K562 (cell line): ENCODE measurements around the gene NKX6-2. TPM values are rescaled to one million over a fixed set of nuclear protein-coding genes. Genes with fewer than 3 reads are reported as not detected.

Experiments used
- ATAC-seq: fragments of 200-7000 bp; cut with Tn5 transposase; 3 replicates; pipeline ENCODE4 v1.9.1; 2020; ENCODE audit warnings: moderate library complexity
- BruUV-seq: library from RNA; stranded (reverse); fragments of 400-500 nt; replicated peaks from 2 replicates; lab custom pipeline; 2021; lab: Mats Ljungman, UMichigan
- CTCF ChIA-PET: fragments of 300-600 bp; formaldehyde crosslinking; extraction: SDS; loops from one replicate; lab custom pipeline; 2021; ENCODE audit warnings: low intra/inter-chr PET ratio; lab: Yijun Ruan, JAX
- POLR2A ChIA-PET: fragments of 300-600, 350-650 bp; sonication (Branson Sonifier 250); formaldehyde crosslinking; extraction: SDS; loops from one replicate; lab custom pipeline; 2021; ENCODE audit warnings: antibody characterized with exemption, inconsistent platforms; lab: Yijun Ruan, JAX
- DNase-seq, 4 experiments: peaks; one replicate each; pipeline versions ENCODE4 v3.0.0 to v3.0.0-alpha.2; 2011 to 2018; ENCODE audit warnings: low spot score in 3 of 4, mixed read lengths in 3 of 4; ENCODE audit errors: extremely low read depth in 1 of 4
- FAIRE-seq: peaks from 2 replicates; lab custom pipeline; 2011; peaks lifted over from hg19 to GRCh38; lab: Jason Lieb, UNC
- H2AFZ ChIP-seq: 2 replicates; pipeline ENCODE4 v1.6.0; 2011; ENCODE audit warnings: low read depth, low read length, control low read depth, inconsistent platforms
- H3K27ac ChIP-seq: fragments of 200-600 bp; 3 replicates; pipeline ENCODE4 v1.8.0; 2011; ENCODE audit warnings: low read depth, mild to moderate bottlenecking, control low read depth, inconsistent platforms, low read length, moderate library complexity, mixed read lengths; ENCODE audit errors: extremely low read depth
- H3K27me3 ChIP-seq, 2 experiments: fragments of 300-600 bp in 1 of 2; 2 replicates in 1 of 2; 3 replicates in 1 of 2; pipeline versions ENCODE4 v1.6.0 to v1.8.0; 2011; ENCODE audit warnings: inconsistent platforms in 2 of 2, low read length in 2 of 2, mild to moderate bottlenecking in 1 of 2, mixed read lengths in 1 of 2, moderate library complexity in 1 of 2; ENCODE audit not compliant: control insufficient read depth in 2 of 2, insufficient read depth in 2 of 2
- H3K36me3 ChIP-seq: fragments of 300-600 bp; 3 replicates; pipeline ENCODE4 v1.8.0; 2011; ENCODE audit warnings: mild to moderate bottlenecking, low read length, inconsistent platforms; ENCODE audit not compliant: control insufficient read depth, insufficient read depth
- H3K4me1 ChIP-seq, 2 experiments: fragments of 200-600 bp in 1 of 2; replicated peaks in 1 of 2; 2 replicates in 1 of 2; 3 replicates in 1 of 2; pipeline versions ENCODE4 v1.5.1 to v1.8.0; 2011; ENCODE audit warnings: inconsistent platforms in 2 of 2, low read length in 2 of 2, mild to moderate bottlenecking in 1 of 2, mixed read lengths in 1 of 2, moderate library complexity in 1 of 2; ENCODE audit not compliant: control insufficient read depth in 2 of 2, insufficient read depth in 2 of 2
- H3K4me2 ChIP-seq: 2 replicates; pipeline ENCODE4 v1.6.1; 2011; ENCODE audit warnings: low read length, control low read depth, inconsistent platforms, mixed read lengths; ENCODE audit not compliant: insufficient read depth
- H3K4me3 ChIP-seq: fragments of 200-600 bp; sonication (generic), shearing (Covaris generic); 2 replicates; pipeline ENCODE4 v1.5.1; 2016; ENCODE audit warnings: control low read depth, inconsistent platforms
- H3K79me2 ChIP-seq: fragments of 200-600 bp; 3 replicates; pipeline ENCODE4 v1.8.0; 2011; ENCODE audit warnings: low read length, inconsistent platforms; ENCODE audit not compliant: control insufficient read depth, insufficient read depth
- H3K9ac ChIP-seq, 2 experiments: 2 replicates each; pipeline versions ENCODE4 v1.6.0 to v1.6.1; 2011; ENCODE audit warnings: low read depth in 2 of 2, low read length in 2 of 2, control low read depth in 1 of 2, inconsistent platforms in 1 of 2, mild to moderate bottlenecking in 1 of 2, mixed read lengths in 1 of 2; ENCODE audit not compliant: insufficient read depth in 1 of 2
- H3K9me1 ChIP-seq: one replicate; pipeline ENCODE4 v1.6.0; 2011; ENCODE audit warnings: inconsistent platforms, mild to moderate bottlenecking, low read length, moderate library complexity; ENCODE audit not compliant: control insufficient read depth, insufficient read depth
- H3K9me3 ChIP-seq: replicated peaks from 2 replicates; pipeline ENCODE4 v1.5.1; 2011; ENCODE audit warnings: low read depth, low read length, inconsistent platforms; ENCODE audit not compliant: control insufficient read depth, insufficient read depth
- H4K20me1 ChIP-seq: replicated peaks from 2 replicates; pipeline ENCODE4 v1.6.1; 2011; ENCODE audit warnings: low read length, inconsistent platforms, mixed read lengths; ENCODE audit not compliant: control insufficient read depth, insufficient read depth
- CCNT2 ChIP-seq: IDR thresholded peaks from 2 replicates; pipeline ENCODE4 v1.6.1; 2011; ENCODE audit warnings: borderline replicate concordance, low read depth, mild to moderate bottlenecking, moderate library complexity, mixed read lengths, low read length; ENCODE audit not compliant: insufficient read length; ENCODE audit errors: extremely low read depth
- GTF2A2 ChIP-seq: IDR thresholded peaks from 2 replicates; pipeline ENCODE4 v1.6.1; 2016; ENCODE audit warnings: mild to moderate bottlenecking, missing genetic modification characterization, missing compliant biosample characterization
- HNRNPLL ChIP-seq: fragments of 200-400 bp; formaldehyde crosslinking; IDR thresholded peaks from 2 replicates; pipeline ENCODE4 v1.6.1; 2017; ENCODE audit warnings: low read length, low read depth, mild to moderate bottlenecking; ENCODE audit not compliant: poor library complexity, severe bottlenecking
- MITF ChIP-seq: IDR thresholded peaks from 2 replicates; pipeline ENCODE4 v1.6.1; 2014; ENCODE audit warnings: antibody characterized with exemption
- MYBL2 ChIP-seq, 2 experiments: fragments of 450-650 bp in 1 of 2; sonication (generic) in 1 of 2; formaldehyde crosslinking in 1 of 2; IDR thresholded peaks; 2 replicates each; pipeline versions ENCODE4 v1.6.1 to v1.8.1; 2017 to 2022; ENCODE audit warnings: borderline replicate concordance in 1 of 2, inconsistent platforms in 1 of 2, low read depth in 1 of 2, mild to moderate bottlenecking in 1 of 2, missing genetic modification reagents in 1 of 2, moderate library complexity in 1 of 2
- PTTG1 ChIP-seq: fragments of 450-650 bp; IDR thresholded peaks from 2 replicates; pipeline ENCODE4 v1.6.1; 2016; ENCODE audit warnings: low read depth, mild to moderate bottlenecking, missing genetic modification characterization, missing compliant biosample characterization
- SRSF9 ChIP-seq: fragments of 200-400 bp; formaldehyde crosslinking; IDR thresholded peaks from 2 replicates; pipeline ENCODE4 v1.6.1; 2017; ENCODE audit warnings: low read depth, low read length, borderline replicate concordance
- TCF7 ChIP-seq: sonication (generic); IDR thresholded peaks from 2 replicates; pipeline ENCODE4 v1.6.1; 2016; ENCODE audit warnings: antibody characterized with exemption, borderline replicate concordance
- UBTF ChIP-seq, 2 experiments: IDR thresholded peaks; 2 replicates each; pipeline ENCODE4 v1.6.1; 2012; ENCODE audit warnings: improper control_type of control experiment in 2 of 2, low read depth in 2 of 2, low read length in 2 of 2, borderline replicate concordance in 1 of 2
- XRCC3 ChIP-seq: fragments of 450-650 bp; IDR thresholded peaks from 2 replicates; pipeline ENCODE4 v1.6.1; 2017; ENCODE audit warnings: mild to moderate bottlenecking, moderate library complexity
- ZC3H8 ChIP-seq: fragments of 450-650 bp; IDR thresholded peaks from 2 replicates; pipeline ENCODE4 v1.6.1; 2017
- ZNF133 ChIP-seq: fragments of 250-450 bp; sonication (Bioruptor Pico); IDR thresholded peaks from 2 replicates; pipeline ENCODE4 v1.4.0; 2020; ENCODE audit warnings: mild to moderate bottlenecking
- ZNF23 ChIP-seq: fragments of 250-450 bp; sonication (Bioruptor Pico); IDR thresholded peaks from 2 replicates; pipeline ENCODE4 v1.4.0; 2020; ENCODE audit warnings: mild to moderate bottlenecking
- whole genome bisulfite sequencing: fragments of 100-300 bp; shearing (Covaris generic); methylation state at CpG from one replicate; pipeline ENCODE4 v1.1.6; 2016; ENCODE audit warnings: low coverage, mixed read lengths; ENCODE audit not compliant: insufficient coverage; ENCODE audit errors: missing lambda C conversion rate; 5-methylcytosine and 5-hydroxymethylcytosine counted together
- in situ Hi-C: fragments of 300-500 bp; cut with MboI; formaldehyde crosslinking; loops from 4 replicates; pipeline ENCODE4 v1.15.0; 2018; ENCODE audit warnings: inconsistent platforms, mixed read lengths
- intact Hi-C: fragments of 100-400 bp; cut with micrococcal nuclease; formaldehyde crosslinking; loops from 2 replicates; pipeline ENCODE4 v1.14.2; 2022
- polyA plus RNA-seq, 8 experiments: library from polyadenylated mRNA; depleted of rRNA in 4 of 8; stranded (reverse) in 5 of 8; unstranded in 3 of 8; fragments of >200 nt; fragmentation: Nextera tagmentation in 2 of 8; fragmentation: Illumina TruSeq in 1 of 8; extraction: Ambion mirVana in 2 of 8; extraction: Trizol in 1 of 8; gene quantifications; 2 replicates each; pipeline versions ENCODE4 v1.2.1 to v1.2.3, GENCODE V29; 2011 to 2014; ENCODE audit warnings: inconsistent platforms in 1 of 8, missing spikeins in 1 of 8
- total RNA-seq, 7 experiments: library from RNA; depleted of rRNA in 6 of 7; stranded (reverse); fragments of >200 nt in 6 of 7; fragmentation: Illumina TruSeq in 2 of 7; extraction: Trizol in 2 of 7; gene quantifications; 2 replicates each; pipeline versions ENCODE4 v1.2.1 to v1.2.3, GENCODE V29; 2011 to 2021; ENCODE audit warnings: low replicate concordance in 1 of 7

NKX6-2 gene
- total and polyA plus RNA-seq, 9 of the 15 experiments (the other 6 are each of a cell fraction or from before 2014, with no cell fraction given), result 1.0 to 1.6 TPM; not detected in 7

GRCh38 chr10:132763545-132763944 is 22.4 kb downstream of the NKX6-2 start:
- H3K4me2 ChIP-seq, result no peak overlapping the region
- no peak overlapping the region for H3K9ac ChIP-seq
- H2AFZ ChIP-seq, result no peak overlapping the region
- POLR2A ChIA-PET, result no interaction called here
- ATAC-seq (no peak), DNase-seq (no peak), FAIRE-seq (no peak)
- WGBS, result 52% methylated on average over 4 of the region's 5 CpGs
- H3K9me3 ChIP-seq, result no peaks in the 10 kb centered on the region
- no TSS peak for BruUV-seq
- H3K4me1 ChIP-seq, result no peaks in the 10 kb centered on the region
- no peak for TF ChIP-seq PTTG1 (tag)
- no peak for TF ChIP-seq MITF
- TF ChIP-seq HNRNPLL, result peak; percentile 35
- TF ChIP-seq GTF2A2 (tag), result no peak
- no peak for TF ChIP-seq ZNF23
- CTCF ChIA-PET, result no interaction called here
- H3K4me3 ChIP-seq, result no peak overlapping the region
- no peaks in the 10 kb centered on the region for H3K79me2 ChIP-seq
- H3K36me3 ChIP-seq, result no peaks in the 10 kb centered on the region
- no peaks in the 10 kb centered on the region for H3K9me1 ChIP-seq
- intact Hi-C loops, result no loop called here
- in situ Hi-C loops, result no loop called here
- H4K20me1 ChIP-seq, result no peaks in the 10 kb centered on the region
- H3K27me3 ChIP-seq, result no peaks in the 10 kb centered on the region
- no peak overlapping the region for H3K27ac ChIP-seq

GRCh38 chr10:132762267-132762666 is 23.7 kb downstream of the NKX6-2 start:
- H2AFZ ChIP-seq, result no peak overlapping the region
- no peak overlapping the region for H3K27ac ChIP-seq
- no peak overlapping the region for H3K9ac ChIP-seq
- BruUV-seq, result no TSS peak
- WGBS, result 95% methylated on average over 5 of the region's 6 CpGs
- no peak for FAIRE-seq
- no peaks in the 10 kb centered on the region for H3K36me3 ChIP-seq
- no peak for DNase-seq
- no peaks in the 10 kb centered on the region for H3K27me3 ChIP-seq
- ATAC-seq, result no peak
- POLR2A ChIA-PET, result no interaction called here
- intact Hi-C loops (no loop called here), in situ Hi-C loops (no loop called here)
- no peaks in the 10 kb centered on the region for H3K9me1 ChIP-seq
- no peak overlapping the region for H3K4me2 ChIP-seq
- no peaks in the 10 kb centered on the region for H3K9me3 ChIP-seq
- H3K79me2 ChIP-seq, result no peaks in the 10 kb centered on the region
- CTCF ChIA-PET, result no interaction called here
- H4K20me1 ChIP-seq, result no peaks in the 10 kb centered on the region
- no peak overlapping the region for H3K4me3 ChIP-seq
- no peaks in the 10 kb centered on the region for H3K4me1 ChIP-seq
- no peak for TF ChIP-seq XRCC3
- TF ChIP-seq SRSF9, result no peak
- TF ChIP-seq ZNF133 (CRISPR knock-in tag), result no peak
- no peak for TF ChIP-seq TCF7
- no peak for TF ChIP-seq CCNT2
- no peak for TF ChIP-seq UBTF (IDR thresholded peaks at IDR 0.05; ENCODE audit: borderline replicate concordance in 1 of 2, low read depth in 2 of 2, low read length in 2 of 2)
- no peak for TF ChIP-seq ZC3H8
- TF ChIP-seq MYBL2 (IDR thresholded peaks at IDR 0.05; ENCODE audit: low read depth), result no peak
- no peak for TF ChIP-seq MYBL2 (CRISPR knock-in tag; IDR thresholded peaks at IDR 0.05; ENCODE audit: borderline replicate concordance)
- TF ChIP-seq, all 486 proteins: peak for 0
